GM19193 (cell line): Measurements from ENCODE around the gene ITFG2.
A peak's percentile ranks its signal among the peaks of the same experiment; 100 is the strongest.

Source experiments
- POLR2A ChIP-seq: IDR thresholded peaks from 4 replicates; pipeline ENCODE4 v1.6.1; 2011; ENCODE audit not compliant: insufficient read depth, insufficient read length; ENCODE audit errors: extremely low read depth

The ITFG2 gene

DNA sequence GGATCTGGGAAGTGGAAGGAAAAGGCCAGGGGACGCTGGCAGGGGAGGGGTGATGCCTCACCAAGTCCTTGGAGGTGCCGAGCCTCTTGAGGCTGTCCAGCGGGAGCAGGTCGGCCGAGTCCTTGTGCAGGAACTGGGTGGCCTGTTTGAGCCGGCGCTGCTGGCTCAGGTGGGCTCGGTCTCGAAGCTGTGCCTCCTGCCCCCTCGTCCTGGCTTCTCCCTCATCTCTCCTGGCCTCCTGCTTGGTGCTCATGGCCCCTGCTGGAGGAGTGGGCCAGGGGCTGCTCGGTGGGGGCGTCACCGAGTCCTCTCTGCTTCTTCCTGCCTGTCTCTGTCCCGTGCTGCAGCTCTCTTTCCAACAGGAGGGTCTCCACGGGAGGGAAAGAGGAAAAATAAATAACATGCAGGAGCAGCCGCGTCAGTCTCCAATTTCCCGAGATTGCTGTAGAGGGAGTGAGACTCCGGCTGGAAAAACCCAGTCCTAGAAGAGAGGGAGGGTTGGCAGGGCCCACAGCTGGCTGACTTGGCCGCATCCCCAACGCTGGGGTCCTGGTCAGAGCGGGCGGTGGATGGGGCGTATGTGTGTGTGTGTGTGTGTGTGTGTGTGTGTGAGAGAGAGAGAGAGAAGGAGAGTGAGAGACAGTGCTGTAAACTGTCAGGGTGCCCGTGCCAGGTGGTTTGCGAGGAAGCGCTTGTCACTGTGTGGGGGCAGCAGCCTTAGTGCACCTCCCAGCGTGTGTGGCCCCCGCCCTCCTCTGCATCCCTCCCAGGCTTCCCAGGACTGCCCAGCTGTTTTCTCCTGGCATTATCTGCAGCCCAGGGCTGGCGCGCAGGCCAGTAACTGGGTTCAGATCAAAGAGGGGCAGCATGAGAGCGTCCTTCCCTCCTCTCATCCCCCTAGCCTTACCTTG is 22.4 kb downstream of the ITFG2 start, which contains the start of gene NRIP2:
Gene NRIP2, minus strand, starts transcription at position 455 of the 911 bp plus-strand sequence. Its CDS starts 52 bp downstream, at position 403.
- no peak for TF ChIP-seq POLR2A

GRCh38 chr12:2835691-2836403 is 23.4 kb downstream of the ITFG2 start:
- no peak for TF ChIP-seq POLR2A

GRCh38 chr12:2836574-2836973 is 24.1 kb downstream of the ITFG2 start:
- no peak for TF ChIP-seq POLR2A

DNA sequence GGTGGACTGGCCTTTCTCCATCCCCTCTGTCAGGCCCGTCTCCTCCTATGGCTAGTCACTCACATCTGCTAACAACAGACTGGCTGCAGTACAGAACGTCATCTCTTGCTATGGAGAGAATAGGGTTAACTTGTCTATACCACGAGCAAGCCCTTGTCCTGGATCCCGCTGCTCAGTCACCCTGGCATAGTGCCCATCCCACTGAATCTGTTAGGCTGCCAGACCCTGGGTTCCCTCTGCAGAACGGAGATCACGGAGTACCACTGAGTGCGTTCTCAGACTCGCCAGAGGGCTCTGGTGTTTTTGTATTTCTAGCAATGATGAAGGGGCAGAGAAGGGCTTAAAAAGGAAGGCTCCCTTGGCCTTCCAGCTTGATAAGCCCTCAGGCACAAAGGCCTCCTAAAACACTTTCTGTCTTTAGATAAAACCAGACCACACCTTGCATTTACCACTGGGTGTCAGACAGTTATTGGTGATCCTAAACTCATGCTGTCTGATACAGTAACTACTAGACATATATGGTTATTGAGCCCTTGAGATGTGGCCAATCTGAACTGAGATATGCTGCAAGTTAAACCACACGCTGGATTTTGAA is 28.7 kb downstream of the ITFG2 start:
- TF ChIP-seq POLR2A, result no peak

GRCh38 chr12:2842948-2843347 is 30.5 kb downstream of the ITFG2 start:
- TF ChIP-seq POLR2A, result no peak

DNA sequence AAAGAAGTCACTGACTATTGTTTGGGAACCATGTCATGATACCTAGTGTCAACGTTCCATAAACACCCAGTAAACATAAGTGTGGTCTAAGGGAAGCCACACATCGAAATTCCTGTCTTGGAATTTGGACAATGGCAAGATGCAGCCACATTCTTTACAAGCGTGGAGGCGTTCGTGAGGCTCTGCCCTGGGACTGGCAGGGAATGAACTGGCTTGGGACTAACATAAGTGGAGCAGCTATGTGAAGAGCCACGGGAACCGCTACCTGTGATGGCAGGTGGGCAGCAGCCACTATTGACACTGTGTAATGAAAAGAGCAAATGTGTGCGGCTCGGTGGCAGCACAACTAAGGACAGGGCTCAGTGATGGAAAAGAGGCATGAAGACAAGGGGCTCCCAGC is 32.3 kb downstream of the ITFG2 start:
- TF ChIP-seq POLR2A, result no peak

GRCh38 chr12:2845280-2845679 is 32.8 kb downstream of the ITFG2 start:
- no peak for TF ChIP-seq POLR2A

DNA sequence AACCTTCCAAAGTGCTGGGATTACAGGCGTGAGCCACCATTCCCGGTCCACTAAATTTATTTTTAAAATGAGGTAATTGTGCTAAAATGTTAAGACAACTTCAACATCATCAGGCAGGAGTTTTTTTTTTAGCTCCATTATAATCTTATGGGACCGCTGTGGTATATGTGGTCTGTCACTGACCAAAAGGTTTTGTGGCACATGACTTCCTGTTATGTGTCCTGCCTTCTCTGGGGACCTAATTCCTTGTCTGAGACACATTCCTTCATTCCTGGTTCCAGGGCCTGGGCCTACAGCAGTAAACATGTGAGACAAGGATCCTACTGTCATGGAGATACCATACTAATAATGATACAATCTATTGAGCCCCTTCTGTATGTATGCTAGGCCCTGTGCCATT is 39.5 kb downstream of the ITFG2 start:
- no peak for TF ChIP-seq POLR2A

DNA sequence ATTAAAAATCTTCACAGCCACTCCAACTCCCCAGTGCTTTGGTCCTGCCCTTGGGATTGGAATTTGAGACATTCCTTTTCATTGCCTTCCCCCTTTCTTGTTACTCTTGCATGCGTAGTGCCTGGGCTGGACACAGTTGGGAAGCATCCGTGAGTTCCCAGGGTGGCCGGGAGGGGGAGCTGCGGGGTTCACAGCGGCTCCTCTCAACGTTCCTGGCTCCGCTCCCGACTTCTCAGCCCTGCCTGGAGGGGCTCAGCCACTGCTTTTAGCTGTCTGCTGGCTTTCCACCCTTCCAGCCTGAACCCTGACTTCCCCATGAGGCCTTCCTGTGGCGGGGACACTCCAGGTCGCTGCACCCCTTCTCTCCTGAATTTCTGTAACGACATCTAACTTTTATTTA is 41.2 kb downstream of the ITFG2 start:
- no peak for TF ChIP-seq POLR2A

- no peak for TF ChIP-seq POLR2A
These were observed 42.4 kb downstream of the ITFG2 start for GRCh38 chr12:2854669-2855453.

DNA sequence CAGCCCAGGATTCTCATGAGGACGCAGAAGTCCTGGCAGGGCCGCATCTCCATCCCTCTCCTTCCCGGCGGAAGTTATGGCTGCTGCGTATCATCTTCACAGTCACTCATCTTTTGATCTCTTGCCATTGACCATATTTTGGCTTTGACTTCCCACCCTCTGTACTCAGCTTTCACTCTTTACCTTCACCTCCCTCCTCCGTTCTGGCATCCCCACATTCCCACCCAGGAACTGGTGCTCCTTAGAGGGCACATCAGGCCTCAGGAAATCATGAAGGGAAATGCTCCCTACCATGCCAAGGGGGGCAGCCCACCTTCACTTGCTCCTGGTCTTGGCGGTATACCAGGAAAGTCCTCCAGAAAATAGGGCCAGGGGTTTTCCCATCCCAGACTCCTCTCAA is 43.1 kb downstream of the ITFG2 start:
- no peak for TF ChIP-seq POLR2A

DNA sequence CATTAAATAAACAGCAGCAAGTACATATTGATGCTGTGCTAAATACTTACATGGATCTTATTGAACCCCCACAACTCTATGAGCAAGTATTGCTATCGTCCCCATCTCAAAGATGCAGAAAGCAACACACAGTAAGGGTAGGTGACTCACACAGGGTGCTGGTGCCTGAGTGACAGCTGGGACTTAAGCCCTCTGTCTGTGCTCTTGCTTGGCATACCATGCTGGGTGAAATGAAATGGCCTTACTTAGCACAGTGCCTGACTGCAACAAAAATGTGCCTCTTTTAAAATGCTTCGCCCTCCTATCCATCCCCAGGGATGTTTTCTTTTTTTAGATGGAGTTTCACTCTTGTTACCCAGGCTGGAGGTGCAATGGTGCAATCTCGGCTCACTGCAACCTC is 43.6 kb downstream of the ITFG2 start:
- no peak for TF ChIP-seq POLR2A

DNA sequence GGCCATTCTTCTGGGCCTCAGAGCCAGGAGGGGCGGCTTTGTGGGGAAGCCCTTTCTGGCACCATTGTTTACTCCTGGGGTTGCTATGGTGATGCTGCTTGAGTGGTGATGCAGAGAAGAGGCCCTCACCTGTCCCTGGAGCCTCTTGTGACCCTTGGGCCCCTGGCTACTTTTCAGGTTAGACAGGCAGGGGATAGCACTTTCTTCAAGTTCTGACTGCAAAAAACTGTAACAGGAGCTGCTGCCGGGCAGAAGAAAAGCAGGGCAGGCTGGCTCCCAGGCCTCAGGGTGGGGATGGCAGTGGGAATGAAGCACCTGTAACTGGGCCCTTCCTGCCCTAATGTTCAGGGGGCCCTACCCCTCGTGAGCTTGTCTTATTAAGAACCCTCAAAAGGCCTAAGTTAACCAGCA is 44.6 kb downstream of the ITFG2 start, which contains the start of gene TEX52:
Gene TEX52, minus strand, starts transcription at position 19 of the 411 bp plus-strand sequence. Its CDS starts 13 bp downstream, at position 6.
- TF ChIP-seq POLR2A, result no peak

DNA sequence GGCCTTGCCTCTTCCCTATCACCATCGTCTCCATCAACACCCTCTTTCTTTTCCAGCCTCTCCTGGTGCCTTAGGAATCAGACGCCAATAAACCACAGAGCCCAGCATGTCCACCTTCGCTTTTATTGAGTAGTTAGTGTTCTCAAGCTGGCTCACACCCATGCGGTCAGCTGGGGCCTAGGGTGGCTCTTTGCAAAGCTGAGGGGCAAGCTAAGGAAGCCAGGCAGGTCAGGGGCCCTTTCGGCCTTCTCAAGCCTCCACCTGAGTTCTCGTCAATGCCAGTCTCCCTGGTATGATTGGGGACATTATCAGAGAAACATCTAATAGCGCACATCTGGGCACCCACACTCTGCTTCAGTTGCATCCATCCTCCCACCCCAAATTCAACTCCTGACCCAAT is 45.1 kb downstream of the ITFG2 start:
- peak; percentile 16 for TF ChIP-seq POLR2A
